Vagina (tissue), 2 donors: Measurements from ENCODE around the gene TWIST2.

ENCODE experiments used
- CTCF ChIP-seq, 3 experiments: fragments of 450-650 bp in 2 of 3; fragments of 200-600 bp in 1 of 3; sonication (generic) in 1 of 3; IDR thresholded peaks; one replicate each; pipeline ENCODE4 v1.5.1; 2017 to 2019; ENCODE audit warnings: antibody characterized with exemption in 3 of 3, mild to moderate bottlenecking in 2 of 3, moderate library complexity in 2 of 3
- POLR2A ChIP-seq, 2 donors: fragments of 450-650 bp; IDR thresholded peaks; one replicate each; pipeline ENCODE4 v1.6.1; 2017; ENCODE audit warnings: antibody characterized with exemption in 2 of 2, mild to moderate bottlenecking in 2 of 2, moderate library complexity in 2 of 2

DNA sequence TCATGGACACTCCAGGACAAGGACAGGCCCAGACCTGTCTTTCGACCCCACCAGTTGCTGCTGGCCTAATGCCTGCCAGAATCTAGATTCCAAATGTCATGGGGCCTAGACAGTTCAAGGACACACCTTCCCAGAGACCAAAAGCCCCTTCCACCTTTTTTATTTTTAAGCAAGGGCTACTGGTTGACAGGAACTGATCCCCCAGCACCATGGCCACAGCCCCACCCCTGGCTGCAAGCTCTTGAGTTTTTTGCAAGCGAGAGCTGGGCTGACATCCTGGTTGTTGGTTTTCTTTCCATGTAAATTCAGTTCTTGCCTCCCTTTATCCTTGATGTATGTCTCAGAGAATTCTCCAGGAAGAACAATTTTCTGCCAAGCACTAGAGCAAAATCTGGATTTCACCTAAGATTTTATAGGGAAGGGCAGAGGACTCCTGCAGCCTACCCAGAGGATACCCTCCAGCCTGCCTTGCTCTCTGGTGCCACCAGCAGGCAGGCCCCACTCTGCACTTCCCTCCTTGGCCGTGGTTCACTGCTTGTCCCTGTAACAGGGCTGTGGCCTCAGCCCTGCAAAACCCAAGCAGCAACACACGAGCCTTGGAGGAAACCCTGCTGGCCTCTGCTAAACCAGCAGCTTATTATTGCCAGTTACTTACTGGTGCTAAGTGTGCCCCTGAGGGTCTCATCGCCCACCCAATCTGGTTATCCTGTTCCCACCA, 97.7 kb downstream of the TWIST2 start:
- TF ChIP-seq CTCF (IDR thresholded peaks at IDR 0.05) (peak in 2 of 3 experiments; percentile 43 to 58), POLR2A (IDR thresholded peaks at IDR 0.05) (no peak)
